Hippocampal formation (tissue), 2 donors: ENCODE measurements around the gene SLC25A21.
"Not testable (repeated sequence)": the region's sequence is repeated elsewhere in the genome, so short reads cannot be mapped to it uniquely, and the experiment has no call there.

Experiments
- DNase-seq, 2 donors: peaks; one replicate each; lab custom pipeline; 2025; lab: John Stamatoyannopoulos, UW

Gene SLC25A21

GRCh38 chr14:37172024-37172869 is at the start of gene SLC25A21:
SLC25A21 (minus strand) TSS chr14:37172606.
- peak; percentile 74 to 77 for DNase-seq

- DNase-seq = no peak
Observed at GRCh38 chr14:37221073-37221472, 48.7 kb upstream of the SLC25A21 start.

GRCh38 chr14:37215345-37215744 is 42.9 kb upstream of the SLC25A21 start:
- no peak for DNase-seq

GRCh38 chr14:37213016-37213415 is 40.6 kb upstream of the SLC25A21 start:
- DNase-seq = no peak

GRCh38 chr14:37210448-37210847 is 38.0 kb upstream of the SLC25A21 start:
- DNase-seq = no peak

DNA sequence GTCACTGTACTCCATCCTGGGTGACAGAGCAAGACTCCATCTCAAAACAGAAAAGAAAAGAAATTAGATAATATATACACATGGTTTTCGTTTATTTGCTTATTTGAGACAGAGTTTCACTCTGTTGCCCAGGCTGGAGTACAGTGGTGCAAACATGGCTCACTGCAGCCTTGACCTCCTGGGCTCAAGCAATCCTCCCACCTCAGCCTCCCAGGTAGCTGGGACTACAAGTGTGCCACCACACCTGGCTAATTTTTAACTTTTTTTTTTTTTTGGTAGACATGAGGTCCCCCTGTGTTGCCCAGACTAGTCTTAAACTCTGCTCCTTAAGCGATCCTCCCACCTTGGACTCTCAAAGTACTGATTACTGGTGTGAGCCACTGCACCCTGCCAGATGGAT is 37.2 kb upstream of the SLC25A21 start:
- not testable (repeated sequence) for DNase-seq

DNA sequence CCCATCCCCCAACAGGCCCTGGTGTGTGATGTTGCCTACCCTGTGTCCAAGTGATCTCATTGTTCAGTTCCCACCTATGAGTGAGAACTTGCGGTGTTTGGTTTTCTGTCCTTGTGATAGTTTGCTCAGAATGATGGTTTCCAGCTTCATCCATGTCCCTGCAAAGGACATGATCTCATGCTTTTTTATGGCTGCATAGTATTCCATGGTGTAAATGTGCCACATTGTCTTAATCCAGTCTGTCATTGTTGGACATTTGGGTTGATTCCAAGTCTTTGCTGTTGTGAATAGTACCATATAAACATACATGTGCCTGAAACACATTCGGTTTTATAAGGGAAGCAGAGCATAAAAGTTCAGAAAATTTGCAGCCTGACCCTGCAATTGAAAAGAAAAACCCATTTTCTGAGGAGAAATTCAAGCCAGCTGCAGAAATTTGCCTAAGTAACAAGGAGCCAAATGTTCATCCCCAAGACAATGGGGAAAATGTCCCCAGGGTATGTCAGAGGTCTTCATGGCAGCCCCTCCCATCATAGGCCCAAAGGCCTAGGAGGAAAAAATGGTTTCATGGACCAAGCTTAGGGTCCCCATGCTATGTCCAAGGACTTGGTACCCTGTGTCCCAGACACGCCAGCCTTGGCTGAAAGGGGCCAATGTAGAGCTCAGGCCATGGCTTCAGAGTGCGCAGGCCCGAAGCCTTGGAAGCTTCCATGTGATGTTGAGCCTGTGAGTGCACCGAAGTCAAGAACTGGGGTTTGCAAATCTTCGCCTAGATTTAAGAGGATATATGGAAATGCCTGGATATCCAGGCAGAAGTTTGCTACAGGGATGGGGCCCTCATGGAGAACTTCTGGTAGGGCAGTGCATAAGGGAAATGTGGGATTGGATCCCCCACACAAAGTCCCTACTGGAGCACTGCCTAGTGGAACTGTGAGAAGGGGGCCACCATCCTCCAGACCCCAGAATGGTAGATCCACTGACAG is 33.5 kb upstream of the SLC25A21 start:
- DNase-seq = not testable (repeated sequence)

GRCh38 chr14:37203423-37203822 is 31.0 kb upstream of the SLC25A21 start:
- DNase-seq = no peak

- DNase-seq = no peak
Observed at GRCh38 chr14:37202812-37203211, 30.4 kb upstream of the SLC25A21 start.

DNA sequence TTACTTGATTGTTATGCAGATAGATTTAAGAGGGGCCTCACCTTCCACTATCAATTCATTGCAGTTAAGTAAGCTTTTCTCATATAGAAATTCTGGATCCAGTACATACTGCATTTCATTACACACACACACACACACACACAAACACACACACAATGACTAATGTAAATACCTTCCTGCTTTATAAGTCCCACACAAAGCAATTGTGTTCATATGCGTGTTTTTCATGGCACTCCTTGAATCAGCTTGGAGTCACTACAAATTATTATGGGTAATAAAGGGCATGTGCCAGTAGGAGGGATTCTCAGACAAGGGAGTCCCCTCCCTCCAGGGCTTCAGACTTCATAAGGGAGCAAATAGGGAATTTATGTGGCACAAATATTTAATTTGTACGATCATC is 29.9 kb upstream of the SLC25A21 start:
- no peak for DNase-seq

DNA sequence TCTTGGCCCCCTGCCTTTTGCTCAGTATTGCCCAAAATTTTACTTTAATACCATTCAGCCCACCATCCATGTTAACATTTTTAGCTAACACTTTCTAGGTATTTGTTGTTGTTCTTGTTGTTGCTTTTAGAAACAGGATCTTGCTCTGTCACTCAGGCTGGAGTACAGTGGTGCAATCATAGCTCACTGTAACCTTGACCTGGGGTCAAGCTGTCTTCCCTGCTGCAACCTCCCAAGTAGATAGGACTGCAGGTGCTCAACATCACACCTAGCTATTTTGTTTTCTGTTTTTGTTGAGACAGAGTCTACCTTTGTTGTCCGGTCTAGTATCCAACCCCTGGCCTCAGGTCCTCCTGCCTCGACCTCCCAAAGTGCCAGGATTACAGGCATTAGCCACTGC is 29.3 kb upstream of the SLC25A21 start:
- DNase-seq = no peak

DNA sequence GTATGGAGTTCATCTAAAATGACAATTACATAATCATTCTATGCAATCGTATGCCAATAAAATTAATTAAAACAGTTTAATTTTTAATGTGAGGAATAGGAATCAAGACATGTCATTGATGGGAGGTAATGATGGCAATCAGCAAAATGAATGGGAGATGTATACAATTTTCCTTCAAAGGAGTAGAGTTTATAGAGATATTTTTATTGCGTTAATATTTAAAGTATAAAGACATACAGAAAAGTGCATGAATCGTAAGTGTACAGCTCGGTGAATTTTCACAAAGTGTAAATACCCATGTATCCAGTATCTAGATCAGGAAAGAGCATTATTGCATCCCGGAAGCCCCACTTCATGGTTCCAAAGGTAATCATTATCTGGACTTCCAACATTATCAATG is 26.5 kb upstream of the SLC25A21 start:
- DNase-seq = no peak

- DNase-seq = no peak
Observed at GRCh38 chr14:37198273-37198598, 25.8 kb upstream of the SLC25A21 start.

GRCh38 chr14:37197421-37198272 is 25.2 kb upstream of the SLC25A21 start, which contains the start of gene MIPOL1:
MIPOL1 (plus strand) TSS chr14:37197937; CDS start chr14:37247889, 49,952 bp downstream.
- peak; percentile 74 to 80 for DNase-seq

DNA sequence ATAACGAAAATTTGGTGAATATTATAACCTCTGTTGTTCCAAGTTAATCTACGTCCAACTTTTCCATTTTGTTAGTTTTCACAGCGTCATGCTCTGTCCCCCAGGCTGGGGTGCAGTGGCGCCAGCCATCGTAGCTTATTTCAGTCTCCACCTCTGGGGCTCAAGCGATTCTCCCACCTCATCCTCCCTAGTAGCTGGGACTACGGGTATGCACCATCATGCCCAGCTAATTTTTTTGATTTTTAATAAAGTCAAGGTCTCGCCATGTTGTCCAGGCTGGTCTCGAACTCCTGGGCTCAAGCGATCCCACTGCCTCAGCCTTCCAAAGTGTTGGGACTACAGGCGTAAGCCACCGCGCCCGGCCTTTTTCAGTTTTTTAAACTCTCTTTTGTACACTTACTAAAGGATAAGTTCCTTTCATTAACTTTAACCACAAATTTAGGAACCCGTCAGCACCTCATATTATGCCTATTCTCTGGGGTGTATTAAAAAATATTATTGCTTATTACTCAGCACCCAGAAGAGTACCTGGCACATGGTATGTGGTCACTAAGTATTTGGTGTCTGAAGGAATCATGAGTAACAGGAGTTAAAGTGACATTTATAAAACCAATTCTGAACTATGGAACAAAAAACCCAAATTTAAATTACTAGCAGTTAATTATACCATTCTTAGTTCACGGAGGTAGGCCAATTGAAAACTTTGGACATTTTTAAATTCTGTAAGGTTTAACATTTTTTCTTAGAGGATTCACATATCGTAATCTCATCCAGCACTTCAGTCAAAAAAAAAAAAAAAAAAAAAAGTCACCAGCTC is 24.4 kb upstream of the SLC25A21 start:
- no peak for DNase-seq

- no peak for DNase-seq
Observed at GRCh38 chr14:37195327-37195726, 22.9 kb upstream of the SLC25A21 start.

DNA sequence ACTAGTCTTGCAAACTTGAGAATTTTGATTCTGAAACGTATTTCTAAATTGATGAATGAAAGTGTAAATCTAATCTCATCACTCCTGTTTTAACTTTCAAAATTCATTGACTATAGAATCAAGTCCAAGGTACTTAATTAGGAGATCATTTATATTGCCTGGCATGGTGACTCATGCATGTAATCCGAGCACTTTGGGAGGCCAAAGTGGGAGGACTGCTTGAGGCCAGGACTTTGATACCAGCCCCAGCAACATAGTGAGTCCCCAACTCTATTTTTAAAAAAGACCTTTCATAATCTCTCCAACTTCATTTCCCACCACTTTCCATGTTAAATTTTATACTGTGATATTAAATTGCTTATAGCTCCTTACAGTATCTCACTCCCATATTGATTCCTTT is 22.3 kb upstream of the SLC25A21 start:
- no peak for DNase-seq

GRCh38 chr14:37189733-37190132 is 17.3 kb upstream of the SLC25A21 start:
- not testable (repeated sequence) for DNase-seq

DNA sequence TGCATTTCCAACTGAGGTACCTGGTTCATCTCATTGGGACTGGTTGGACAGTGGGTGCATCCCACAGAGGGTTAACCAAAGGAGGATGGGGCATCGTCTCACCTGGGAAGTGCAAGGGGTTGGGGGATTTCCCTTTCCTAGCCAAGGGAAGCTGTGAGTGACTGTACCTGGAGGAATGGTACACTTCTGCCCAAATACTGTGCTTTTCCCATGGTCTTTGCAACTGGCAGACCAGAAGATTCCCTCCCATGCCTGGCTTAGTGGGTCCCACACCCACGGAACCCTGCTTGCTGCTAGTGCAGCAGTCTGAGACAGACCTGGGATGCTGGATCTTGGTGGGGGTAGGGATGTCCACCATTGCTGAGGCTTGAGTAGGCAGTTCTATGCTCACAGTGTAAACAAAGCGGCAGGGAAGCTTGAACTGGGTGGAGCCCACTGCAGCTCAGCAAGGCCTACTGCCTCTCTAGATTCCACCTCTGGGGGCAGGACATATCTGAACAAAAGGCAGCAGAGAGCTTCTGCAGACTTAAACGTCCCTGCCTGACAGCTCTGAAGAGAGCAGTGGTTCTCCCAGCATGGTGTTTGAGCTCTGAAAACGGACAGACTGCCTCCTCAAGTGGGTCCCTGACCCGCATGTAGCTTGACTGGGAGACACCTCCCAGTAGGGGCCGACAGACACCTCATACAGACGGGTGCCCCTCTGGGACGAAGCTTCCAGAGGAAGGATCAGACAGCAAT is 15.6 kb upstream of the SLC25A21 start:
- DNase-seq = not testable (repeated sequence)

DNA sequence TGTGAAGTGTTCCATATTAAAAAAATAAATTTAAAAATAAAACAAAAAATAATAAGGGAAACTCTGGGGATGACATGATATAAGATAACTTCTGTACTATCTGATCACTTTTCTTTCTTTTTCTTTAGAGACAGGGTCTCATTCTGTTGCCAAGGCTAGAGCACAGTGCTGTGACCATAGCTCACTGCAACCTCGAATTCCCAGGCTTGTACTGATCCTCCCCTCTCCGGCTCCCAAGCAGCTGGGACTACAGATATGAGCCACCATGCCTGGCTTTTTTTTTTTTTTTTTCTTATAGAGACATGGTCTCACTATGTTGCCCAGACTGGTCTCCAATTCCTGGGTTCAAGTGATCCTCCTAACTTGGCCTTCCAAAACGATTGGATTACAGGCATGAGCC is 14.9 kb upstream of the SLC25A21 start:
- no peak for DNase-seq
